ENCODE measurements around the gene GUCY2C. TPM values are rescaled to one million over a fixed set of nuclear protein-coding genes. Genes with fewer than 3 reads are reported as not detected.

GUCY2C gene
- polyA plus RNA-seq, 12 donors, result 0.23 to 7.1 (median 0.33) TPM; not detected in 1

DNA sequence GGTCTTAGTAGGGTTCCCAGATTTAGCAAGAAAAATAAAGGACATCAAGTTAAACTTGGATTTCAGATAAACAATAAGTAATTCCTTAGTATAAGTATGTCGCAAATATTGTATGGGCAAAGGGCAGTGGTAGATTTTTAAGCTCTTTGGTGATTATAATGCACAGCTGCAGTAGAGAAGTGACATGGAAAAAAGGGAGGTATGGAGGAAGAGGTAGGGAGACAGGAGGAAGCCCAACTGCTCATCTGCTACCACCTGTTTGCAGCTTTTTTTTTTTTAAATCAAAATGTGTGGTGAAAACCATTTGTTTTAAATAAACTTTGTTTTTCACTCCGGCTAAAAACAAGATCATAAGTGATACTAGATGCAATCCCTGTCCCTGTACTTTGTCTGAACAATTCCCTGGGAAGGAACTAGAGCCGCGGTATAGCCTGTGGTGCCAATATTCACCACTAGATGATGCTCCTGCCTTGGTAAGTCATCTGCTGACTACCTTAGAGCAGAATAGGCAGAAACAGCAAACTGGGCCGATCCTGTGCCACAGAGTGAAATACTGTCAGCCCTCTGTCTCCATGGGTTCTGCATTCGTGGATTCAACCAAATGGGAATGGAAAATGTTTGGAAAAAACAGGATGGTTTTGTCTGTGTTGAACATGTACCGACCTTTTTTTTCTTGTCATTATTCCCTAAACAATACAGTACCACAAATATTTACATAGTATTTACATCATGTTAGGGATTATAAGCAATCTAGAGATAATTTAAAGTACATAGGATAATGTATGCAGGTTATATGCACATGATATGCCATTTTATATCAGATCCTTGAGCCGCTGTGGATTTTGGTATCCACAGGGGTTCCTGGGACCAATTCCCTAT is 66.3 kb downstream of the GUCY2C start:
- DNase-seq, result peak; percentile 78

DNA sequence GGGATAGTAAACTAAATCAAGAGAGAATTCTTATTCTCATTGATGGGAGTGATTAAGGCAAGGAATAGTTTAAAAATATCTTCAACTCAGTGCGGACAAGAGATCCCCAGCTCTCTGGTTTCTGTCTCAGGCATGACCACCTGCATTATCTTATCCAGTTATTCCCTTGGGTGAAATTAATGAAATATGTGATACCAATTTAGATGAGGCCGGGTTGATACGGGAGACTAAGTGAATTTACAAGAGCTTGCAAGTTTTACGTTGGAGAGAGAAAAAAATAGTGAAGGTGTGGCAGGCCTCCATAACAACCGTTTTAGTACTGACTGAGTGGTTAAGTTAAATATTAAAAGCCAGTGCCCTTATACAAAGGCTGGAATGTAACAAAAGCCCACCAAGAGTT is 67.6 kb downstream of the GUCY2C start:
- DNase-seq, result no peak

DNA sequence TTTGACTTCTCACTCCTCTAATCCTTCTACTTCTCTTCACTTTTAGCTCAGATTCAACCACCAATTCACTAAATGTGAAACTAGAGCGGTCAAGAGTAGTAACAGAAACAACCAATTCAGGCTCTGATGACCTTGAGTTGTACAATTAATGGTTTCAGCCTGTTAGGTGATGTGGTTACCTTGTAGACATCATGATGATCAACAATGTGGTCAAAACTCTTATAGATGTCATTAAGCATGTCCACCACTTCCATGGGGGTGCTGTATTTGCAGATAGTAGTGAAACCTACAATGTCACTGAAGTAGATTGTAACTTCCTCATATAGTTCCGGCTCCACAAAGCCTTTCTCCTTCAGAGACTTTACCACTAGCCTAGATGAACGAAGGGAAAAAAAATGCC is 74.6 kb downstream of the GUCY2C start:
- no peak for DNase-seq

DNA sequence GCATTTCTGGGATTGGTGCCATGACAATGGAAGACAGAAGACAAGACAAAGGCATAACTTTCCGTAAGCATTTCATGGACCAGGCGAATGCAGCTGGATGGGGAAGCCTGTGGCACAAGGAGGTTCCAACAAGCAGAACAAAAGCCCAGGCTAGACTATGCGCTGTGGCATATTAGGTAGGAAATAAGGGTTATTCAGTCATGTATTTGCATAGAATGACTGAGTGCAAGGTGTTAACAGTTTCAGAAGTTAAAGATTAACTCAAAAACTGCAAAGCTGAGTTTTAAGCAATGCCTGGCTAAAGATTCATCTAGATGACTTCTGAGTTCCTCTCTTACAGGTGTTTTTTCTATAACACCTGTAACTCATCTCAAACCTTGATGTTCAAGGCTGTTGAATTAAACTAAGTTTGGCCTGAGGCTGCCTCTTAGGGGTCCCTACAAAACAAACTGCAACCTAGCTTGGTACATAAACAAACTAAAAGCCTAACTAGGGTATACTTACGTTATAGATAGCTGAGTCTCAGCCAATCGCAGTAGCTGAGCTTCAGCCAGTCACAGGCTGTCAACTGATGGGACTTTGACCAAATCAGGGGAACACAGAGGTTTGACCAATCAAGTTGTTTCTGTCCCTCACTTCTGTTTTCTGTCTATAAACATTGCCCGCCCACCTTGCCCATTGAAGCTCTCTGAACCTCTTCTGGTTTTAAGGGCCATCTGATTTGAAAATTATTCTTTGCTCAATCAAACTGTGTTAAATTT is 76.5 kb downstream of the GUCY2C start:
- no peak for DNase-seq

DNA sequence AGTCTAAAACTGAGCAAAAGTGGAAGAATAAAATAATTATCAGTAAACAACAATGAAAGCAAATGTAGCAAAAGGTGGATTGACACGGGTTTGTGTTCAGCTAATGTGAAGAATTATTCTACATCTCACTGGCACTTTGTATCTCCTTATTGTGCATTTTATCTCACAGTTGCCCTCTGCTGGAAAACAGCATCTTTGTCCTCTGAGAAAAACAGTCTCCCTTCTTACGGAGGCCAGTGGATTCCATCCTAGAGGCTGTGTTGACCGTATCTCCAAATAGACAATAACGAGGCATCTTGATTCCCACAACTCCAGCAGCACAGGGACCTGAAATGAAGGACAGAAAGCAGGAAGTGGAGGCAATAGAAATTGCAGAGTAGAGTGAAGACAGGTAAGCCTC is 77.4 kb downstream of the GUCY2C start:
- DNase-seq, result peak; percentile 19

DNA sequence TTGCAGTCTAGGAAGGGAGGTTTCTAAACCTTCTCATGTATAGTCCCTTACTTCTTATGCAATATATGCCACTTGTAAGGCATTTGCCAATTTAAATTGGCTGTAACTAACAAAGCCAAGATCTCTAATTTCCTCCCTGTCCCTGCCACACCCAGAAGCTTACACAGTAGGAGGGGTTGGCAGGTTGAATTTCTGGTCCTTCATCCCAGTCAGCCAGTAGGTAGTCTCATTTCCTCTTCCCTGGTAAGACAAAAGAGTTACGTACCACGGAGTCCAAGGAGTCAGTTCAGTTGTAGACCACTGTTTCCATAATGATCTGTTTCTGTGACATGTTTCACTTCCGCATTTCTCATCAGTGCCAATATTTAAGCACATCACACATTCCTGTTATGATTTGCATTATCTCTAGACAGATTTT is 81.7 kb downstream of the GUCY2C start:
- DNase-seq, result no peak

DNA sequence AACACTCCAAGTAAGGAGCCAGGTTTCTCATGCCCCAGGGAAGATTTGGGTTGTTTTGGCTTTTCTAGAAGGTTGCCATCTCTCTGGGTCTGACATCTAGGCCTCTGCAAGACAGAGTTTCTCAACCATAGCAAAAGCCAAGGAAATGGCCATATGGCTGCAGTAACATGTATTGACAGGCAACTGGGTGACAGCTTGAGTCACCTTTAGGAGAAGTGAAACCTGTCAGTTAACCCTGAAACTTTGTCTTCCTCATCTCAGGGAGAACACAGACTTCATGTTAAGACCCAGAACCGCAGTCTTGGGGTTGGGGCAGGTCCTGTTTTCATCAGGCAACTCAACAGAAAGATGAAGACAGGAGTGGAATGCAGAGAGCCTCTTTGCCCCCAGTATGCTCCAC is 82.7 kb downstream of the GUCY2C start:
- no peak for DNase-seq

DNA sequence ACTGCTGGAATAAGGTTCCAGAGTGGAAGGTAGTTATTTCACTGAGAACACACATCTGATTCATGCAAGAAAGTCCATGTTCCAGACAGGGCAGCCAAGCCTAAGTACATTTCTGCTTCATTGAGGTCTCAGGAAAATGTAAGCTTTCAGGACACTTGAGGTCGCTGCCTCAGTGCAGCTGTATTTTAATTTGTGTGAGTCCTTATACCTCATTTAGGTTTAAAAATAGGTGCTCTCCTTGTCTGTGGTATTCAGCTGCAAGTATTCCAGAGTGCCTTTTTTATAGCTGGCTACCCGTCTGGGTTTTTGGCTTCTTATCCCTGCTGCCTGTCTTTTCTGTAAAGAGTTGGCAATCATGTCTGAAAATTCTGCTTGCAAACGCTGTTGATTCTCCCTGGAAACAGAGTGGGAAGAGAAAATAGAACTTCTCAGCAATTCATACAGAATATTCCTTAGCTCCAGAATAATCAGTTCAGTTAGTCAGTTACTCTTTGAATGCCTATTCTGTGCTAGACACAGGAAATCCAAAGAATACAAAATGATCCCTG is 83.4 kb downstream of the GUCY2C start:
- peak; percentile 28 for DNase-seq

DNA sequence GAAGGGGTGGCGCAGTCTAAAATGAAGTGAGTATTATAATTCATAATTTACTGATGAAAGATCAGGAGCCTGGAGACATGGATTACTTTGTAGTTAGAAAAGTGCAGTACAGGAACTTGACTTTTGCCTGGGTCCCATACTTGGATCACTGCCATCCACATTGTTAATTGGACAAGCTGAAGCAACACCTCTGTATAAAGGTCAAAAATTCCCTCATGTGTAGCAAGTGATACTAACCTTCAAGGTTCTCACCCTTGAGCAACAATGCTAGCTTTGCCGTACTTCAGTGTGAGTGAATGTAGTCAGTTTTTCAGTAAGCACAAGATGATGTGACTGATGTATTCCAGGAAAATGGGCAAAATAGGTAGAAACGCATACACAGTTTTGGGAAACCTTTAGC is 84.1 kb downstream of the GUCY2C start:
- no peak for DNase-seq

DNA sequence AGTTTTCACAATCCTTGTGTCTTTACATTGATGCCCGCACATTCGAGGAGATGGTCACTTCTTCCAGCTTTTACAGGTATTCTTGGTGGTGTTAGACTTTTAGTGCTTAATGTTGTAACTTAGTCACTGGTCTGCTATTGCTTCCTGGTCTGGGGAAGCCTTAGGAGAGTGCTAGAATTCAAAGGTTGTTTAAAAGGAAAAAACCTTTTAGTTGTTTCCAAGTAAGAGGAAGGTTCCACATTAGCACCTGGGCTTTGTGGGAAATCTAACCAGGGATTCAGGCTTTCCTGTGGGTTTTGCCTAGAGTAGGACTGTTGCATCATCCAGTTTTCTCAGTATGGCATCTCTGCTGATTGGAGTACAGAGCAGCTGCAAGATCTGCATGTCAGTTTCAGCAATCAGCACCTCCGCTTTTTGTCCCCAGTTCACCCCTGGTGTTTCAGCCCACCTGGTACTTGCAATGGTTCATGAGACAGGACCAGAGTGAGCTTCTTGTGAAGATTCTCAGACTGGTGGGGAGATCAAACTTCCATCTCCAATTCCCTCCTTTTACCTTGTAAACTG is 84.7 kb downstream of the GUCY2C start:
- no peak for DNase-seq

DNA sequence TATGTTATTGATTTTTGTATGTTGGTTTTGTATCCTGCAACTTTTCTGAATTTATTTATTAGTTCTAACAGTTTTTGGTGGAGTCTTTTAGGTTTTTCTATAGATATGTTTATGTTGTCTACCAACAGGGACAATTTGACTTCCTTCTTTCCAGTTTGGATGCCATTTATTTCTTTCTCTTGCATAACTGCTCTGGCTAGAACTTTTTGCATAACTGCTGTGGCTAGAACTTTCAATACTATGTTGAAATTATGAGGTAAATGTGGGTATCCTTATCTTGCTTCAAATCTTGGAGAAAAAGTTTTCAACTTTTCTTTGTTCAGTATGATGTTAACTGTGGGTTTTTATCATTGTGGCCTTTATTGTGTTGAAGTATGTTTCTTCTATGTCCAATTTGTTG is 88.8 kb downstream of the GUCY2C start:
- no peak for DNase-seq

DNA sequence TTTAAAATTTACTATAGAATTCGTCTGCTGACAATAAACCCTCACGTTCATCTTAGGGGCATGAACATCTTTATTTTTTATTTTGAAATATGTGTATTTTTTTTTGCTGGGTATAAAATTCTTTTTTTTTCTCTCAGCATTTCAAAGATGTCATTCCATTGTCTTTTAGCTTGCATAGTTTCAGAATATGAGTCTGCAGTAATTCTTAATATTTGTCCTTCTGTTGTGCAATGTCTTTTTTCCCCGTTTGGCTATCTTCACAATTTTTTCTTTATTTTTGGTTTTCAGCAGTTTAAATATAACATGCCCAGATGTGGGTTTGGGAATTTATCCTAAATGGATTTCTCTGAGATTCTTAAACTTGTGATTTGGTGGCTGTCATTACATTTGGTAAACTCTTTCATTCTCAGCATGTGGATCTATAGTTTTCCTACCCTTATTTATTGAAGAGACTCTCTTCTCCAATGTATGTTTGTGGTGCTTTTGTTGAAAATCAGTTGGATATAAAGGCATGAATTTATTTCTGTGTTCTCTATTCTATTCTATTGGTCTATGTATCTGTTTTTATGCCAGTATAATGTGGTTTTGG is 90.9 kb downstream of the GUCY2C start:
- DNase-seq, result no peak

DNA sequence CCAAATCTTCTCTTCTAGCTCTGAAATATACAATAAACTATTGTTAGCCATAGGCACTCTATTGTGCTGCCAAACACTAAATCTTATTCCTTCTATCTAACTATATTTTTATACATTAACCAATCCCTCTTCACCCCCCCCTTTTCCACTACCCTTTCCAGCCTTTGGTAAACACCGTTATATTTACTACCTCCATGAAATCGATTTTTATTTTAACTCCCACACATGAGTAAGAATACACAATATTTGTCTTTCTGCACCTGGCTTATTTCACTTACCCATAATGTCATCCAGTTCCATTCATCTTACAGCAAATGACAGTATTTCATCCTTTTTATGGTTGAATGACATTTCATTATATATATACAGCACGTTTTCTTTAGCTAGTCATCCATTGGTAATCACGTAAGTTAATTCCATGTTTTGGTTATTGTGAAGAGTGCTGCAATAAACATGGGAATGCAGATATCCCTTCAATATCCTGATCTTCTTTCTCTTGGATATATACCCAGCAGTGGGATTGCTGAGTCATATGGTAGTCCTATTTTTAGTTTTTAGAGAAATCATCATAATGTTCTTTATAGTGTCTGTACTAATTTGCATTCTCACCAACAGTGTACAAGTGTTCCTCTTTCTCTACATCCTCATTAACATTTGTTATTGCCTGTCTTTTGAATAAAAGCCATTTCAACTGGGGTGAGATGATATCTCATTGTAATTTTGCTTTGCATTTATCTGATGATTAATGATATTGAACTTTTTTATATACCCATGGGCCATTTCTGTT is 94.5 kb downstream of the GUCY2C start:
- no peak for DNase-seq

DNA sequence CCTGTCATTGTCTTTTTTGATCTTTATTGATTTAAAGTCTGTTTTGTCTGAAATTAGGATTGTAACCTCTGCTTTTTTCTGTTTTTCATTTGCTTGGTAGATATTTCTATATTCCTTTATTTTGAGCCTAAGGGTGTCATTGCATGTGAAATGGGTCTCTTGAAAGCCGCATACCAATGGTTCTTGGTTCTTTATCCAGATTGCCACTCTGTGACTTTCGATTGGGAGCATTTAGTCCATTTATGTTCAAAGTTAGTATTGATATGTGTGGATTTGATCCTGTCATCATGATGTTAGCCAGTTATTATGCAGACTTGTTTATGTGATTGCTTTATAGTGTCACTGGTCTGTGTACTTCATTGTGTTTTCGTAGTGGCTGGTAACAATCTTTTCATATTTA is 98.9 kb downstream of the GUCY2C start:
- no peak for DNase-seq

DNA sequence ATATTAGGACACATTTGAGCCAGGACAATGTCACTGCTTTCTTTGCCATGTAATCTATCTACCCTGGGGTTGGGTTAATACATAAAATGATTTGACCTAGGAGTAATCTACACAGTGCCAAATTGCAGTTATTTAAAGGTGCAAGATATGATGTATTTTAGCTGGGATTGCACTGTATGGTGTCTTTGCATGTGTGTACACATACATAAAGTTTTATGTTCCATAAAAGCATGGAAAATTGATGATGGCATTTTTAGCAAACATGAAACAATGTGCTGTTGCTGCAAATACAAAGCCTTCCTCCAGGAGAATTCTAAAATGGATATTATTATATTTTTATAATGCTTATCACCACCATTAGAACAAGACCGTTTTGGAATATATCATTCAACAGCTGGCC is 104.7 kb downstream of the GUCY2C start:
- DNase-seq, result no peak

DNA sequence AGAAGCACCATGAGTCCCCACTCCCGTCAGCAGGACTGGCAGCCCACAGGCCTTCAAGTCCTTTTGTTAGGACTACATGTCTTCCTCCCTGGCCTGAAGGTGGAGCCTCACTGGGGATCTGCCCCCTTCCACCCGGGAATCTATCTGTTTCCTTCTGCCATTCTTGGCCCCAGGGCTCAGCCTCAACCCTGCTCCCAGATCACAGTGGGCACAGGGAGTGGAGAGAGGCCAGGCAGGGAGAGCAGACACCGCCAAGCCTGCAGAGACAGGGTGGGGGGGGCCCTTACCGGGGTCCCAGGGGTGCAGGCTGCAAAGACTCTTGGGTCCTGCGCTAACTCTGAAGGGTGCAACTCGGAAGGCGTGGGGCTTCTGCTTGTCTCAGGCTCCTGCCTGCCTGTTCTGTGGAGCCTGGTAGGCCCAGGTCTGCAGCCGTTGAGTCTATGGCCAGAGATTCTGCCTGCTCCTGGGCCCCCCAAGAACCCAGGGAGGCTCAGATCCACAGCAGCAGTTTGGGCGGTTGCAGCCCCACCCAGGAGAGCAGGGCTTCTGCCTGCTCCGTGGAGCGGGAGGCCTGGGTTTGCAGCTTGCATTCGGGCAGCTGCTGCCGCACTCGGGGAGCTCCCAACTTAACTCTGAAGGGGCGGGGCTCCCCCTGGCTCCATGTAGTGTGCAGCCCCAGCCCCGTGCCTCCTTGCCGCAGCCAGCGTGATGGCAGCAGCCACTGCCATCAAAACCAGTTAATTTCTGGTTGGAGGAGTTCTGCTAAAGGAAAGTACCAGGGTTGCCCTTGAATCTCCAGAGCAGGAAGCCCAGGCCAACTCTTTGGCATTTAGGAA is 107.0 kb downstream of the GUCY2C start:
- DNase-seq, result no peak

DNA sequence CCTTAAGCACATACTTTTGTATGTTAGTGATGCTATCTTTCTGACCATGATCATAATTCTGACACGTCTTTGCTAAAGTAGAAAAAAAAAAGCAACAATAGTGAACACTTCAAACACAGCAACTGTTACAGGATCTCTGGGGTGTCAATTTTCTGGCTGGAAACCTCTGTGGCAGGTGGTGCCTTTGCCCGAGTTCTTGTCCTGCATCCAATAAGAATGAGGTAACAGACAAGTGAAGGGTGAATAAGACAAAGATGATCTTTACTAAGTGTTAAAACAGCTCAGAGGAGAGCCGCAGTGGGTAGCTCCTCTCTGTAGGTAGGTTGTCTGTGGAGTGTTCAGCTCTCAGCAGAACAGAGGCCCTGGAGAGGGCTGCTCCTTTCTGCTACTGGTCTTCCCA is 107.8 kb downstream of the GUCY2C start:
- no peak for DNase-seq

DNA sequence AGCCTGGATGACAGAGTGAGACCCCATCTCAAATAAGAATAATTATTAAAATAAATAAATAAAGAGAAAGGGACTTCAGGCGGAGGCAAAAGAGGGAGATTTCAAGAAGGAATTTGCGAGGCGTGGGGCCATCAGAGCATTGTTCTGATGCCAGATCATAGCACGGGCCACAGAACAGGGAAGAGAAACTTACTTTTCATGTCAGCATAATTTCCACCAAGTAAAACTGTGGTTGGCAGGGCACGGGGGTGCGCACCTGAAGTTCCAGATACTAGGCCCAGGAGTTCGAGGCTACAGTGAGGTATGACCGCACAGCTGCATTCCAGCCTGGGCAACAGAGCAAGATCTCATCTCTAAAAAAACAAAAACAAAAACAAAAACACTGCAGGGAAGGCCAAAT is 117.8 kb downstream of the GUCY2C start:
- no peak for DNase-seq

DNA sequence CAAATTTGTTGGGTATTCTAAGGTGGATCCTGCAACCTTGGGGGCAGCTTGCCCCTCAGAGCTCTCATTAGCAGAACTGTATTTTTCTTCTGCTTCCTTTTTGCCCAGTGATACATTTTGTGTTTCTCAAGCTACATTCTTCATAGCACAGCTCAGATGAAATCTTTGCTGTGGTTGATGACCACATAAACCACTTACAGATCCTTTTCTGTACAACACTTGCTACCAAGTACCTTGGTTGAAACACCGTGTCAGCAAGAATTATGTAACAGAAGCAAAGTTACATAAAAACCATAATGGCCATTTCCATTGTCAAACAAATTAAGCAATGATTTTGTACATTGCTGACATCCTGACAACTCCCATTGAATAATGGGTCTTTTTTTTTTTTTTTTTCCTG is 119.1 kb downstream of the GUCY2C start:
- no peak for DNase-seq

DNA sequence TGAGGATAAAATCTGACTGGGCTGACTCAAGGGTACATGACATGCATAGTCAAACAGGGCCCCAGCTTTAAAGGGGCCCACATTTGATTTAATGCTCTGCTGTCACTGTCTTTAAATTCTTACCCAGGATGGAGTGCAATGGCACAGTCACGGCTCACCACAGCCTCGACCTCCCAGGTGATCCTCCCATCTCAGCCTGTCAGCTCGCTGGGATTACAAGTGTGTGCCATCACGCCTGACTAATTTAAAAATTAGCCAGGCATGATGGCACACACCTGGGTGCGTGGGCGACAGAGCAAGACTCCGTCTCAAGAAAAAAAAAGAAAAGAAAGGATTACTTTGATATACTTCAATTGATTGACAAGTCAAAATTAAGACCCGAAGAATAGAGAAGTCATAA is 119.5 kb downstream of the GUCY2C start:
- no peak for DNase-seq

Measured in muscle of arm (tissue), 12 donors.